ENCODE data around the gene TBXA2R.

GRCh38 chr19:3603121-3603811, 3.4 kb downstream of the TBXA2R start:
- no peak for TF ChIP-seq ATF3 (IDR thresholded peaks at IDR 0.05; ENCODE audit: insufficient read depth, low read depth, low read length)
- no peak for TF ChIP-seq CTCF (IDR thresholded peaks at IDR 0.05; ENCODE audit: control extremely low read depth in 1 of 3, insufficient read depth in 1 of 3, low read depth in 1 of 3, low read length in 3 of 3)
- no peak for TF ChIP-seq CBX8 (IDR thresholded peaks at IDR 0.05; ENCODE audit: borderline replicate concordance, low read depth, low read length)
- TF ChIP-seq POLR2AphosphoS5 (IDR thresholded peaks at IDR 0.05; ENCODE audit: low read depth, low read length), result no peak
- no peak for TF ChIP-seq MAX (IDR thresholded peaks at IDR 0.05)
- no peak for TF ChIP-seq SRF (IDR thresholded peaks at IDR 0.05; ENCODE audit: low read depth, low read length)
- TF ChIP-seq RFX5 (IDR thresholded peaks at IDR 0.05; ENCODE audit: borderline replicate concordance, low read depth, low read length), result no peak
